ENCODE measurements around the gene PHYKPL. TPM values are rescaled to one million over a fixed set of nuclear protein-coding genes. Genes with fewer than 3 reads are reported as not detected.
"Not testable (repeated sequence)": the region's sequence is repeated elsewhere in the genome, so short reads cannot be mapped to it uniquely, and the experiment has no call there.

PHYKPL gene
- total RNA-seq, 1 donor from 2014 or later = 11.8 TPM

DNA sequence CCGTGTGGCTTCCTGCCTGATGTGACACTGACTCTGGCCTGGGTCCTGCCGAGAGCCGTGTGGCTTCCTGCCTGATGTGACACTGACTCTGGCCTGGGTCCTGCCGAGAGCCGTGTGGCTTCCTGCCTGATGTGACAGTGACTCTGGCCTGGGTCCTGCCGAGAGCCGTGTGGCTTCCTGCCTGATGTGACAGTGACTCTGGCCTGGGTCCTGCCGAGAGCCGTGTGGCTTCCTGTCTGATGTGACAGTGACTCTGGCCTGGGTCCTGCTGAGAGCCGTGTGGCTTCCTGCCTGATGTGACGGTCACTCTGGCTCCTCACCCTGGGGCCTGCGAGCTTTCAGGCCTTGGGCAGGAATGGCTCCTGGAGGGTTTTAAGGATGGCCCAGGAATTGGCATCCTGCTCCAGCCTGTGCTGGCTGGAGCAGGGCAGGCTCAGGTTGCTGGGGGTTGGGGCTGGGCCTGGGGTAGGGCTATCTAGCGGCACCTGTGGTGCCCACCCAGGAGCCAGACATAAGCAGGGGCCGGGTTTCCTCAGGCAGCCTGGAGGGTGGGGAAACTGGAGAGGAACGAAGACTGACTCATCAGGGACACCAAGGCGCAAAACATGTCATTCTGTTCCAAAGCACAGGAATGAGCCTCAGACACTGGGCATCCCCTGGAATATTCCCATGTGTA is 7.2 kb upstream of the PHYKPL start:
- not testable (repeated sequence) for DNase-seq (ENCODE audit: low spot score)

DNA sequence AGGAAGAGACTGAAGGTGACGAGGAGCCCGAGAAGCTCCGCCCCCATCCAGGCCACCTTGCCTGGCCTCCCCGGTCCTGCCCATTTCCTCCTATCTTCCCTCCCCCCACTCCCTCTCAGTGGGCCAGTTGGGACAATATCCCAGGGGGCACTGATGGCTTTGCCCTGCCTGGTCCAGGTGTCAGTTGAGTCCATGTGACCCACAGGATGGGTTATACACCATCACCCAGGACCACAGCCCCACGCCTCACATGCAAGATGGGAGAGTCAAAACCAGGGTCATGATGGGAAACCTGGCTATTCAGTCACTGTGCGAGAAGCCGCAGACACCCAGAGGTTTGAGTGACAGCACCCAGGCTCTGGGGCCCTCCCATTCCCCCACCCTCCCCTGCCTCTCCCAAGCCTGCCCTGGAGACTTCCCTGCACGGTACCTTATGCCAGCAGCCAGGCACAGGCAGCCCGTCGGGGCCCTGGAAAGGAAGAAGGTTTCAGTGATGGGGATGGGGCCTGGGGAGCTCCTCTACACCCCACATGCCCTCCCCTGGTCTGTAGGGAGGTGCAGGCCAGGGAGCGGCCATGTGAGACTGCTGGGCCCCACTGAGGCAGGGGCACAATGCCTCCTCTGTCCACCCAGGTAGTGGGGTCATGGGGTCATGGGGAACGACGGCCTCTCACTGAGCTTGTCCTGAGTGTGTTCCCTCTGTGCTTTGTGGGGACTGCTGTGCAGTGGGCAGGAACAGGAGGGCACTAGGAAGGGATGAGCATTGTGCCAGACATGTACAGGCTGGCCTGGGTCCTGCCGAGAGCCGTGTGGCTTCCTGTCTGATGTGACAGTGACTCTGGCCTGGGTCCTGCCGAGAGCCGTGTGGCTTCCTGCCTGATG is 6.3 kb upstream of the PHYKPL start:
- no peak for DNase-seq (ENCODE audit: low spot score)

DNA sequence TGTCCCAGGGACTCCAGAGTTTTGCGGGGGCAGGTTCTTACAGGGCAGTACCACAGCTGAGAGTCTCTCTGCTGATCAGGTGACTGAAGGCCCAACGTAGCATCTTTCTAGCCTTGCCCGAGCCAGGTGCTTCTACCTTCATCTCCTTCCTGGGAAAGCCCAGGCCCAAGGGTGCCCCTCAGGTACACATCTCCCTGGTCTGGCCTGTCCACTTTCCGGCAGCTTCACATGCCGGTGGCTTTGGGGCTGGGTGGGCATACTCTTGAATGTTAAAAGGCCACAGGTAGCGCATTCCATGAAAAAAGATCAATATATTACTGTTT is 5.7 kb upstream of the PHYKPL start:
- DNase-seq (ENCODE audit: low spot score) = no peak

GRCh38 chr5:178237431-178238312 is 5.1 kb upstream of the PHYKPL start:
- no peak for DNase-seq (ENCODE audit: low spot score)

GRCh38 chr5:178236679-178237078 is 4.1 kb upstream of the PHYKPL start:
- DNase-seq (ENCODE audit: low spot score) = no peak

GRCh38 chr5:178236126-178236525 is 3.5 kb upstream of the PHYKPL start:
- DNase-seq (ENCODE audit: low spot score) = no peak

GRCh38 chr5:178235588-178235974 is 3.0 kb upstream of the PHYKPL start:
- no peak for DNase-seq (ENCODE audit: low spot score)

- peak; percentile 68 for DNase-seq (ENCODE audit: low spot score)
These were observed 2.4 kb upstream of the PHYKPL start for GRCh38 chr5:178234750-178235587.

DNA sequence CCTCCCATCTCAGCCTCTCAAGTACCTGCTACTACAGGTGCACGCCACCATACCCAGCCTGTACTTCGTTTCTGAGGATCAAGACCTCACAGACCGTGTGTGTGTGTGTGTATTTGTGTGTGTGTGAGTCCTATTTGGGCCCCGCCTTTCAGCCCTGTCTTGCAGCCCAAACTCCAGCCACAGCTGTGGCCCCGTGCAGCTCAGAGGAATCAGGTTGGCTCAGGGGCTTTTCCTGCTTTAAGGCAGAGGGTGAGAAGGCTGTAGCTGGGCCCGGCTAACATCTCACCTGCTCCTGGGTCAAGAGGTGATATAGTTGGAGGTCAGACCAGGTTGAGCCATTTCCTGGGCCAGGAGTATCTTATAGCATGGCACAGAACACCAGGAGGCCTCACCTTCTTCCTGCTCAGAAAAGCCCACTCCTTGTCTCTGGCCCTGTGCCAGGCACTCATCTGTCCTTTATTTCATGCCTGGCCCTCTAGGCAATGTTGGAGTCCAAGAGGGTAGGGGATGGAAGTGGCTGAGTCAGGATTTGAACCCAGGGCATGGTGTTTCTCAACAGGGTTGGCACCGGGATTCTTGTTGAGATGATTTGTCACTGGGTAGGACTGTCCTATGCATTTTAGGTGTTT is 1.6 kb upstream of the PHYKPL start:
- no peak for DNase-seq (ENCODE audit: low spot score)

- DNase-seq (ENCODE audit: low spot score) = no peak
These were observed 373 bp upstream of the PHYKPL start for GRCh38 chr5:178232920-178233429.

GRCh38 chr5:178231539-178232123 is 971 bp downstream of the PHYKPL start:
- no peak for DNase-seq (ENCODE audit: low spot score)

DNA sequence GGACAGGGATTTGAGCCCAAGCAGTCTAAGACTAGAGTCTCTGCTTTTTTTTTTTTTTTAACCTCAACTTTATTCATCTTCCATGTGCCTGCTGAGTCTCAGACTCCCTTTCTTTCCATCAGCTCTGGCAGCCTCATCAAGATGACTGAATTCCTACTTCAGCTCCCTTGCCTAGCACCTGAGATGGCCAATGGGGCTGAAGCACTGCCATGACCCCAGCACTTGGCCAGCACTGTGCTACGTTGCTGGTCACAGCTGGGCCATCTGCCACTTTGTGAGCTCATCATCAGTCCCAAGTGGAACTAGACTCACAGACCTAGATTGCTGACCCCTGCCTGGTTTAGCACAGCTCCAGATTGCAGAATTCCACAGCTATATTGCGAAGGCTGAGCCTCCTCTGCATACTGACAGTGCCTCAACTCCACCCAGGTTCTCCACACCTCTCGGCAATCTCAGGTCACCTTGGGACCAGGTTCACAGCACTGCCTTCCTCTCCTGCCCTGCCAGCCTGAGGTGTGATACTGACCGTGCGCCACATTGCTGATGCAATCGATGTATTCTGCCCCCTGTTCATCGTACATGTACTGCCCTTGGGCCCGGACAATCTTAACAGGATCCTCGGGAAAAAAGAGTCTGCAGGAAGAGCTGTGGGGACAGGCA is 1.6 kb downstream of the PHYKPL start:
- DNase-seq (ENCODE audit: low spot score) = no peak

DNA sequence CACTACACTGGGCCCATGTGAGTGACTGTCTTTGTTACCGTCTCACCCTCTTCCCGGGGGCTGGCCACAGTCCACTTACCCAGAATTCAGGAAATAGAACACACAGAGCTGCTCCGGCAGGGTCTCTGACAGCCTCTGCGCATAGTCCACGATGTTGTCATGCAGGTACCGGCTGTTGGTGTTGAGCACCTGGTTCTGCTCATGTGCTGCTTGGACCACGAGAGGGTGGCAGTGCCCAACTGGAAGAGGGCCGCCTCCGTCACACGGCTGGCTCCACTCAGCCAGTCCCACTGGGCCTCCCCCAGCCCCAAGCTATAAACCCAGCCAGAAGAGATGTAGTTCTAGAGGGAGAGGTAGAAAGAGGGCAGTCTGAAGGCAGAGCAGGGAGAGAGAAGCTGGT is 2.7 kb downstream of the PHYKPL start:
- DNase-seq (ENCODE audit: low spot score) = no peak

DNA sequence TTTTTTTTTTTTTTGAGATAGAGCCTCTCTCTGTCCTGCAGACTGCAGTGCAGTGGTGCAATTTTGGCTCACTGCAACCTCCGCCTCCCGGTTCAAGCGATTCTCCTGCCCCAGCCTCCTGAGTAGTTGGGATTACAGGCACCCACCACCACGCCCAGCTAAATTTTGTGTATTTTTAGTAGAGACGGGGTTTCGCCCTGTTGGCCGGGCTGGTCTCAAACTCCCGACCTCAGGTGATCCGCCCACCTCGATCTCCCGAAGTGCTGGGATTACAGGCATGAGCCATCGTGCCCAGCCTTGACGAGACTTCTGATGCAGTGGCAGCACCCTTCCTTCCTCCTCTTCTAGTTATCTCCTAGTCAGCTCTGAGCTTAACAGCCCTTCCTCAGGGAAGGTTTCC is 3.5 kb downstream of the PHYKPL start:
- DNase-seq (ENCODE audit: low spot score) = not testable (repeated sequence)

GRCh38 chr5:178228609-178229008 is 4.0 kb downstream of the PHYKPL start:
- DNase-seq (ENCODE audit: low spot score) = no peak

- no peak for DNase-seq (ENCODE audit: low spot score)
These were observed 4.7 kb downstream of the PHYKPL start for GRCh38 chr5:178227929-178228328.

GRCh38 chr5:178227138-178227659 is 5.4 kb downstream of the PHYKPL start:
- no peak for DNase-seq (ENCODE audit: low spot score)

DNA sequence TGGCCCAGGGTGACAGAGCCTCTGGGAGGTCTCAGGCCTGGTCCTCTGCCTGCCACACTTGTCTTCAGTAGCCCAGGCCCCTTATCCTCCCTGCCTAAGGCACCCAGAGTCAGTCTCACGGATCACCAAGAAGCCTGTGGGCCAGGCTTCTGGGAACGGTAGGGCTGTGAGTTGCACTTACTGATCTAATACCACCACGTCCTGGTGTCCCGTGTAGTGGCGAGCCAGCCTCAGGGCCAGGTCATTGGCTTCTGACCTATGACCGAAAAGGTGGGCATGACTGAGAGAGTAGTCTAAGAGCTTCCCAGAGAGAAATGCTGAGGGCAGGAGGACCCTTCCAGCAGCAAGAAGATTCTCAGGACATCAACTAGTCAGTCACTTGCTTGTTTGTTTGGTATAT is 7.4 kb downstream of the PHYKPL start:
- no peak for DNase-seq (ENCODE audit: low spot score)

DNA sequence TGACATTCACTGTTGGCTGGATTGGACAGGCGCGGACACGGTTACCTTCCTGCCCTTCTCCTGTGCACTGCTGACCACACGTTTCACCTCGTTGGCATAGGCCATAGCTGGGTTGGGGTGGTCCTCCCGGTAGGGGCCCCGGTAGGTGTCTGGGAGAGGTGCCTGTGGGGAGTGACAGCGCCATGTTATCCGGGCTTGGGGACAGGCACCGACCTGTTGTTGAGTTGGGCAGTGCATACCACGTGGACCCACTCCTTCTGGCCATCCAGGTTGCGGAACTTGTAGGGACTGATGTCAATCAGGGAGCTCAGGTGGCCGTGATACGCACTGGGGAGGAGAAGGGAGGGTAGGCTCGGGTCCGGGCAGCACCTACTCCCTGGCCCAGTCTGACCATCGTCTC is 8.2 kb downstream of the PHYKPL start:
- DNase-seq (ENCODE audit: low spot score) = no peak
